HL-60/S4 treated with retinoic acid at 250 ng/mL for 4 days and 3 days (cell line): ENCODE measurements around the gene NOX5.

Experiments used
- in situ Hi-C: fragments of 300-500 bp; cut with MboI; formaldehyde crosslinking; loops from 2 replicates; pipeline ENCODE4 v1.7.0; 2022; ENCODE audit warnings: low sequenced_read_pairs

The NOX5 gene

DNA sequence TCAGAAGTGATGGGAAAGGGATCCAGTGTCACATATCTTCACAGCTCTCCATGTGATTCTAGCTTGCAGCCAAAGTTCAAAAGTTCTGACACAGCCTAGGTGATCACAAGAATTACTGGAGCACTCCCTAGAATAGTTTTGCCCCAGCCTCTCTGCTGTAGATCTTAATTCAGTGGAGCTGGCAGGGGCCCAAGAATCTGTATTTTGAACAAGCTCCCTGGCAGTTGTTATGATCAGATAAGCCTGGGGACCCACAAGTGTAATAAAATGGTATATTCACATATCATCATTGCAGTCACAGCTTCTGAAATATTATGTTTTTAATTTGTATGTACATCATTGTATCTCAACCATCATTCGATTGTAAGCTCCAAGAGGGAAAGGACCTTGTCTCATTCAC, 62.3 kb downstream of the NOX5 start:
- in situ Hi-C loops: no loop called here

DNA sequence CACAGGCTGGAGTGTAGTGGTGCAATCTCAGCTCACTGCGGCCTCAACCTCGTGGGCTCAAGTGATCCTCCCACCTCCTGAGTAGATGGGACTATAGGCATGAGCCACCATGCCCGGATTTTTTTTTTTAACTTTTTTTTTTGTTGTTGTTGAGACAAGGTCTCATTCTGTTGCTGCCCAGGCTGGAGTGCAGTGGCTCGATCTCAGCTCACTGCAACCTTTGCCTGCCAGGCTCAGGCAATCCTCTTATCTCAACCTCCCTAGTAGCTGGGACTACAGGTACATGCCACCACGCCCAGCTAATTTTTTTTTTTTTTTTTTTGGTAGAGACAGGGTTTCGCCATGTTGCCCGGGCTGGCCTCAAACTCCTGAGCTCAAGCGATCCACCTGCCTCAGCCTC, 64.1 kb downstream of the NOX5 start:
- in situ Hi-C loops: no loop called here

- in situ Hi-C loops: no loop called here
Measured at GRCh38 chr15:69080295-69081248, 66.1 kb downstream of the NOX5 start.

GRCh38 chr15:69081310-69082004, 67.0 kb downstream of the NOX5 start:
- in situ Hi-C loops: no loop called here

- in situ Hi-C loops: no loop called here
Measured at GRCh38 chr15:69082021-69082502, 67.6 kb downstream of the NOX5 start.

DNA sequence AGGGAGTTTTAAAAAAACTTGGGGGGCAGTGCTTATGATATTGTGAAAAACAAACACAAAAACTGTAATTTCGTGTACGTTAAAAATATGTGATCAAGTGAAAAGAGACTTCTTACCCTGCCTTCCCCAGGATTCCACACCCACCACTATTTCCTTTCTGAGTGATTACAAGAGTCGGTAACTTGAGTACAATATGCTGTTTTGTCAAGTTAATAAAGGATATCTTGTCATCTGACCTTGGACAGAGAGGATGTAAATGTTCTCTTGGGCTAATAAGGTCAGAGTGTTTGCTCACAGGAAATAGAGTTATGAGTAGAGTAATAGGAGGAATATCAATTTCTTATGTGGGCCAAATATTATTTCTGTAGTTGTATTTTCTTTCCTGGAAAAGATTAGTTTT, 68.1 kb downstream of the NOX5 start:
- in situ Hi-C loops: no loop called here

DNA sequence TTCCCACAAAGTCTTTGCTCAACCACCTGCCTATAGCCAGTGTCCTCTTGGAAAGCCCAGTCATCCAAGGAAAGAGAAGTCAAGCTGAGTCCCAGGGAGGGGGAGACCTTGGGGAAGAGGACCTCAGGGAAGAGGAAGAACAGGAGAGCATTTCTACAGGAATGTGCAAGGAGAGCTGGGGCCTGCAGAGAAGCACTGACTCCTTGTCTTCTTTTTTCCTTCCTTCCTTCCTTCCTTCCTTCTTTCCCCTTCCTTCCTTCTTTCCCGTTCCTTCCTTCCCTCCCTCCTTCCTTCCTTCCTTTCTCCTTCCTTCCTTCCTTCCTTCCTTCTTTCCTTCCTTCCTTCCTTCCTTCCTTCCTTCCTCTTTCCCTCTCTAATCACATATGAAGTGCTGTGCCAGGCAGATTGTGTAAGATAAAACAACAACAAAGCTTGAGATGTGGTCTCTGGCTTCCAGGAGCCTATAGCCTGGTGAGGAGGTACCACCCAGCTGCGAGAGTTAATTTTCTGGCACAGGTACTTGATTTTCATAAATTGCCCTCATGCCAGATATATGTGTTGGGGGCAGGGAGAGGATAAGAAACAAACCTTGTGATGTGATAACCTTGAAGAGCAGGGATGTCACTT, 70.0 kb downstream of the NOX5 start:
- in situ Hi-C loops: no loop called here

- in situ Hi-C loops: no loop called here
Measured at GRCh38 chr15:69085325-69086081, 71.0 kb downstream of the NOX5 start.

DNA sequence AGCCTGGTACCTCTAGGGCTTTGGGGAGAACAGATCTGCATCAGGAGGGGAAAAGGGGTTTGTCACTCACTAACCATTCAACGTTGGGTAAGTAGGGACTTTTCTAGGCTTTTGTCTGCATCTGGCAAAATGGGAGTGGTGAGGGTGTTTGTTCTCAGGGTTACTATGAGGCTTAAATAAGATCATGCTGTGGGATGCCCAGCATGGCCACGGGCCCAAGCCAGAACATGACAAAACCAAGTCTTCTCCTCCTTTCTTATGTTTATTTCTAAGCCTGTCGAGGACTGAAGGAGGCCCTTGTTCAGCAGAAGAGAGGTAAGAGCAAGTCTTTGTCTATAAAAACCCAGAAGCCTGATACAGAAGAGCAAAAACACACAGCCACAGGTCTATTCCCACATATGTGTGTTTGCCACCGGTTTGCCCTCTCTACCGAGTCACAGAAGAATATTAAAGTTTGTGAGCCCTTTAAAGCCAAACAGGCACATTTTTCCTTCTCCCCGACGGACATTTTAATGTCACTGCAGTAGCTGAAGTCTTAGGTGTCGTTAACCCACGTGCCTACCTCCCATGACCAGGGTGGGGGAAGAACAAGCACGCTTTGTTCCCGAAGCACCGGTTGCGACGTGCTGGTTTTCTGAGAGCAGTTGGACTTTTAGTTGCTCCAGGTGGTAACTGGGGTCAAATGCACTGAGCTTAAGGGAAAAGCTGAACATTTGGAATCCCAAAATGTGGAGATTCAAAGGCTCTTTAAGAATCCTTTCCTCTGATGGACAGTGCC, 72.1 kb downstream of the NOX5 start:
- in situ Hi-C loops: no loop called here

DNA sequence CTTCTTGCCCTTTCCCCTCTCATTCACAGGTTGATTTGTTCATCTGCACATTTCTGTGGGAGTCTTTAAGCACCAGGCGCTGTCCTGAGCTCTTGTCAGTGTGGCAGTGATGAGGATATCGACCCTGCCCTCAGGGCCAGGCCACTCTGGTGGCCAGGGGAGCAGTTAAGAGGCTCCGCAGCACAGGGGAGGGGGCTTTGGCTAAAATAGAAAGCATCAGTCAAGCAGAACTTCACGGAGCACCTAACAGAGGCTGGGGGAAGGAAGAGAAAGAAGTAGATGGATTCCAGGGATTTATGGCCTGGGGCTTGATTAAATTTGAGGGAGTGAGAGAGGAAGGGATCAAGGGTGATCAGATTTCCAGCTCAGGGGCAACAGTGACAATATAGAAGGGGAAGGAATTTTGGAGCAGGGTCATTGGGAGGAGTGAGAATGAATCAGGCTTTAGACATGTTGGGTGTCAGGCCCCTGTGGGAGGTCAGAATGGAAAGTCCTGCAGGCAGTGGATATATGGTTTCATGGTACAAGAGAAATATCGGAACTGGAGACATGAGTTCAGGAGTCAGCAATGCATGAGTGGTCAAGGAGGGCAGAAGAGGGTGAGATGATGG, 73.0 kb downstream of the NOX5 start:
- in situ Hi-C loops: no loop called here

DNA sequence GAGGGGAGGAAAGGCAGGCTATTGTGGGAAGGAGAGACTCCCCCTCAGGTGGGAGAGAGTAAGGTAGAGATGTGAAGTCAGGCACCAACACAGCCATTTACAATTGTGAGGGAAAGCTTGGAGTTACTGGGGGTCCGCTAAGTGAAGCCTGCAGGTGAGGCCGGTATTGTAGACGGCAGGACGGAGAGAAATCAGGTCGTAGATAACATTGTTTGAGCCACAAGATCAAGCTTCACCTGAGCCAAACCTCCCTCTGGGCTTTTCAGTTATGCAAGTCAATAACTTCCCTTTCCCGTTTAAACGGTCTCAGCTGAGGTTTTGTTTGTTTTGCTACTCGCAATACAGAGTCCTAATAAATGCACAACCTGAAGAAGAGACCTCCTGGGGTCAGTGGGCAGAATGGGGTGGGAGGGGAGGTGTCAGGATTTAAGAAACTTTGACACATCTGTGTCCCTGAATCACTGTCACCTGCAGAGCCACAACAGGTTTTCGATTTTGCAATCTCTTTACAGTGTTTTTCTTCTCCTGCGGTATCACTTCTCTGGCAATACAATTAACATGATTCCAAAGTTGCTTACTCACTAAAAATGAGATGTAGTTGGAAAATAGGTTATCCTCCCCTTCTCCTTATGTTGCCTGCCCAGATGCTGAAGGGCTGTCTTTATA, 73.9 kb downstream of the NOX5 start:
- in situ Hi-C loops: no loop called here

GRCh38 chr15:69089258-69089657, 74.8 kb downstream of the NOX5 start:
- in situ Hi-C loops: no loop called here

- in situ Hi-C loops: no loop called here
Measured at GRCh38 chr15:69090197-69090948, 75.9 kb downstream of the NOX5 start.

- in situ Hi-C loops: no loop called here
Measured at GRCh38 chr15:69091654-69092053, 77.2 kb downstream of the NOX5 start.

DNA sequence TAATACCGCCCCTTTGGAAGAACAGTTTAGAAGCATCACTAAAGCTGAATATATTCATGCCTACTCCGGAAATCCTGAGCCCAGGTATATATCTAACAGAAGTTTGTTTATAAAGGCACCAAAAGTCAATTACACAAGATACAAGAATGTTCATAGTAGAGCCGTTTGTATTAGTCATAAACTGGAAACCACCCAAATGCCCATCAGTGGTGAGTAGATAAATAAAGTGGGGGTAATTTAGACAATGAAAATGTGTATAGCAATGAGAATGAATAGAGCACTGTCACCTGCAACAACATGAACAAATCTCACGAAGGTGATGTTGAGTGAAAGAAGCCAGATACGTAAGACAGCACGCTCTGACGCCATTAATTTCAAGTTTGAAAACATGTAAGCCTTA, 77.7 kb downstream of the NOX5 start:
- in situ Hi-C loops: no loop called here

DNA sequence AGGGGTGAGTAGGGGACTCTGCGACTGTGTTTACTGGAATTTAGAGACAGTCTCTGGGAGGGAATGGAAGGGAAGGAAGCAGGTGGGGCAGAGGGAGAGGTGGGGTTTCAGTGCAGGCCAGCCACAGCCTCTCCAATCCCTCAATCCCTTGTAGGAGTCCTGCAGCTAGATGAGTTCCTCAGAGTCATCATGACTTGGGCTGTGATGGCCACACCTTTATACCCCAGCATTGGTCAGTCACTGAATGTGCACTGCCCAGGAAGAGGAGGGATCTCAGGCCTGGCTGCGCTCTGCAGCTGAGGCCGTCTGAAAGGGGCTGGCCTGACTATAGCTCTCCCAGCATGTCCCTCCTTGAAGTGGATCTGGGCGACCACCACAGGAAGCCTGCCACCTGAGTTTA, 78.6 kb downstream of the NOX5 start:
- in situ Hi-C loops: no loop called here

DNA sequence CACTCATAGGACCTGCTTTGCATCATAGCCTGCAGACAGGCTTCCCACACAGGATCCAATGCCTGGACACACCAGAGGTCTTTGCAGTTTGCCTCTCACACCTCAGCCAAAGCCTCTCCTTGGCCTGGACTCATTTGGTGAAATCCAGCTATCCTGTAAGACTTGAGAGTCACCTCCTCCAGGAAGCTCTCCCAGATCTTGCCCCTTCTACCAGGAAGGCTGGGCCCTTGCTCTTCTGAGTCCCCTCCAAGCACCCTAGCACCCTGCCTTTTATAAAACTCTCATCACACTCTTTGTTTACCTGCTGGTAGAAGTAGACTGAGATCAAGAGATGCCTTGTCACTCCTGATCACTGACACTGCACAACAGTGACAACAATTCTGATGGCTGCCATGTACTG, 79.1 kb downstream of the NOX5 start:
- in situ Hi-C loops: no loop called here

DNA sequence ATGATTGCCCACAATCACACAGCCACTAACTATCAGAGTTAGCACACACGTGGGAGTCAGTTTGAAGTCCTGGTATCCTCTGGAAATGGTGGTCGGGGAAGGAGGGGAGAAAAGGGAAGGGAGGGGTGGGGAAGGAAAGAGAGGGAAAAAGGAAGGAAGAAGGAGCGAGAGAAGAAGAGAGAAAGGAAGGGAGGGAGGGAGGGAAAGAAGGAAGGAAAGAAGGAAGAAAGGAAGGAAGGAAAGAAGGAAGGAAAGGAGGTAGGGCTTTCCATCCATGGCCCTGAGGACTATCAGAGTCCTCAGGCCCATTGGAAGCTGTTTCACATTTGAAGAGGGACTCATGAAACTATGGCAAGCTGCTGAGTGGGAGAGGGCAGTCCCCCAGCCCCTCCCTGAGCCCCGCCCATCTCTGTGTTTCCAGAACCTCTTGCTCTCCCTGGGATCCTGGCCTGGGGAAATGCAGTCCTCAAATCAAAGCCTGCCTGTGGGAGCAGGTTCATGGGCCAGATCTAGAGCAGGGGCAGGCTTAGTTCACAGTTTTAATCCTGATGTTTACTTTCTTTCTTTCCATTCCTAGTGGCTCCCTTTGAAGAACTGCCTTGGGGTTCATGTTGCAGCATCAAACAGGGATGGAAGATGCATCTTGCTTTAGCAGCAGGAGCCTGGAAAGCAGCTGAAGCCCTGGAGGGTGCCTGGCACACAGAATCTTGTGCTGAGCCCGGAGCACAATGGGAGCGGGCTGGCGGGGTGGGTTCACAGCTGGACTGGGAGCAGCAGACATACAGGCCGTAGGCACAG, 79.8 kb downstream of the NOX5 start:
- in situ Hi-C loops: no loop called here
